HepG2 (cell line): ENCODE data around the gene DLAT. TPM values are rescaled to one million over a fixed set of nuclear protein-coding genes. Genes with fewer than 3 reads are reported as not detected.
A peak's percentile ranks its signal among the peaks of the same experiment; 100 is the strongest.

Experiments used
- BRD4 ChIP-seq: sonication (generic); formaldehyde crosslinking; IDR thresholded peaks from 2 replicates; pipeline ENCODE4 v1.4.0; 2020; ENCODE audit warnings: missing genetic modification reagents
- CREB1 ChIP-seq, 2 experiments: fragments of 450-650 bp in 1 of 2; IDR thresholded peaks; 2 replicates each; pipeline ENCODE4 v1.6.1; 2016 to 2017; ENCODE audit warnings: control low read depth in 1 of 2, mild to moderate bottlenecking in 1 of 2, missing compliant biosample characterization in 1 of 2, missing genetic modification characterization in 1 of 2
- DRAP1 ChIP-seq: IDR thresholded peaks from 2 replicates; pipeline ENCODE4 v1.6.1; 2016; ENCODE audit warnings: missing genetic modification reagents, missing compliant biosample characterization
- EEA1 ChIP-seq: sonication (generic); formaldehyde crosslinking; IDR thresholded peaks from 2 replicates; pipeline ENCODE4 v1.5.1; 2020; ENCODE audit warnings: mild to moderate bottlenecking, missing genetic modification reagents, borderline replicate concordance
- GRHL1 ChIP-seq: sonication (generic); formaldehyde crosslinking; conservative IDR thresholded peaks from 2 replicates; pipeline ENCODE4 v1.8.0; 2022; ENCODE audit warnings: missing genetic modification reagents
- HIVEP1 ChIP-seq: sonication (generic); formaldehyde crosslinking; IDR thresholded peaks from 2 replicates; pipeline ENCODE4 v1.4.0; 2020; ENCODE audit warnings: mild to moderate bottlenecking, missing genetic modification reagents
- IRF9 ChIP-seq: sonication (generic); formaldehyde crosslinking; IDR thresholded peaks from 2 replicates; pipeline ENCODE4 v1.8.0; 2022; ENCODE audit warnings: missing genetic modification reagents, mild to moderate bottlenecking, borderline replicate concordance
- PHF8 ChIP-seq: sonication (generic); formaldehyde crosslinking; IDR thresholded peaks from 2 replicates; pipeline ENCODE4 v1.5.0; 2020; ENCODE audit warnings: missing genetic modification reagents
- RAD21 ChIP-seq: fragments of 450-650 bp; formaldehyde crosslinking; IDR thresholded peaks from 2 replicates; pipeline ENCODE4 v1.5.0; 2020; ENCODE audit warnings: mild to moderate bottlenecking
- RELA ChIP-seq: sonication (generic); formaldehyde crosslinking; IDR thresholded peaks from 2 replicates; pipeline ENCODE4 v1.4.0; 2020; ENCODE audit warnings: missing genetic modification reagents
- SNRNP70 ChIP-seq: fragments of 200-400 bp; formaldehyde crosslinking; IDR thresholded peaks from 2 replicates; pipeline ENCODE4 v1.6.1; 2017; ENCODE audit warnings: mild to moderate bottlenecking, low read depth, low read length, moderate library complexity
- SRSF1 ChIP-seq: fragments of 200-400 bp; formaldehyde crosslinking; optimal IDR thresholded peaks from 2 replicates; pipeline ENCODE3; 2017; ENCODE audit warnings: mild to moderate bottlenecking, low read depth, low read length, moderate library complexity
- TIGD3 ChIP-seq: sonication (generic); formaldehyde crosslinking; IDR thresholded peaks from 2 replicates; pipeline ENCODE4 v1.5.1; 2020; ENCODE audit warnings: mild to moderate bottlenecking, missing genetic modification reagents, borderline replicate concordance
- ZNF276 ChIP-seq: sonication (generic); formaldehyde crosslinking; IDR thresholded peaks from 2 replicates; pipeline ENCODE4 v1.4.0; 2020; ENCODE audit warnings: mild to moderate bottlenecking, low read depth, missing genetic modification reagents
- ZNF30 ChIP-seq: sonication (generic); formaldehyde crosslinking; IDR thresholded peaks from 2 replicates; pipeline ENCODE4 v1.5.0; 2020; ENCODE audit warnings: mild to moderate bottlenecking, missing genetic modification reagents
- ZNF383 ChIP-seq: sonication (generic); formaldehyde crosslinking; IDR thresholded peaks from 2 replicates; pipeline ENCODE4 v1.4.0; 2020; ENCODE audit warnings: missing genetic modification reagents, mild to moderate bottlenecking, borderline replicate concordance
- ZNF543 ChIP-seq: sonication (generic); formaldehyde crosslinking; IDR thresholded peaks from 2 replicates; pipeline ENCODE4 v1.4.0; 2020; ENCODE audit warnings: mild to moderate bottlenecking, missing genetic modification reagents
- ZNF549 ChIP-seq: sonication (generic); formaldehyde crosslinking; IDR thresholded peaks from 2 replicates; pipeline ENCODE4 v1.5.0; 2020; ENCODE audit warnings: missing genetic modification reagents
- ZNF577 ChIP-seq: sonication (generic); formaldehyde crosslinking; IDR thresholded peaks from 2 replicates; pipeline ENCODE4 v1.4.0; 2020; ENCODE audit warnings: mild to moderate bottlenecking, low read depth, missing genetic modification reagents, borderline replicate concordance
- polyA plus RNA-seq, 8 experiments: library from polyadenylated mRNA; depleted of rRNA in 3 of 8; stranded (reverse) in 7 of 8; unstranded in 1 of 8; fragments of >200 nt; fragmentation: Illumina TruSeq in 4 of 8; extraction: Trizol in 4 of 8; gene quantifications; 2 replicates each; pipeline versions ENCODE4 v1.2.1 to v1.2.3, GENCODE V29; 2011 to 2016; ENCODE audit warnings: low read depth in 4 of 8, missing spikeins in 1 of 8, mixed read lengths in 1 of 8; ENCODE audit not compliant: insufficient read depth in 1 of 8
- total RNA-seq, 5 experiments: library from RNA; depleted of rRNA; stranded (reverse); fragments of >200 nt; fragmentation: Illumina TruSeq; extraction: Trizol; gene quantifications; 2 replicates each; pipeline ENCODE4 v1.2.3, GENCODE V29; 2016; ENCODE audit warnings: low read depth in 1 of 5
- TF ChIP-seq, protein P1 (sequence below): IDR thresholded peaks from 2 replicates; pipeline ENCODE4 v1.6.1; 2012; ENCODE audit warnings: low read depth, low read length, improper control_type of control experiment

The DLAT gene
- total and polyA plus RNA-seq, 2 of the 13 experiments (the other 11 are each of a cell fraction or from before 2014, with no cell fraction given) = 26.4 to 62.2 TPM

DNA sequence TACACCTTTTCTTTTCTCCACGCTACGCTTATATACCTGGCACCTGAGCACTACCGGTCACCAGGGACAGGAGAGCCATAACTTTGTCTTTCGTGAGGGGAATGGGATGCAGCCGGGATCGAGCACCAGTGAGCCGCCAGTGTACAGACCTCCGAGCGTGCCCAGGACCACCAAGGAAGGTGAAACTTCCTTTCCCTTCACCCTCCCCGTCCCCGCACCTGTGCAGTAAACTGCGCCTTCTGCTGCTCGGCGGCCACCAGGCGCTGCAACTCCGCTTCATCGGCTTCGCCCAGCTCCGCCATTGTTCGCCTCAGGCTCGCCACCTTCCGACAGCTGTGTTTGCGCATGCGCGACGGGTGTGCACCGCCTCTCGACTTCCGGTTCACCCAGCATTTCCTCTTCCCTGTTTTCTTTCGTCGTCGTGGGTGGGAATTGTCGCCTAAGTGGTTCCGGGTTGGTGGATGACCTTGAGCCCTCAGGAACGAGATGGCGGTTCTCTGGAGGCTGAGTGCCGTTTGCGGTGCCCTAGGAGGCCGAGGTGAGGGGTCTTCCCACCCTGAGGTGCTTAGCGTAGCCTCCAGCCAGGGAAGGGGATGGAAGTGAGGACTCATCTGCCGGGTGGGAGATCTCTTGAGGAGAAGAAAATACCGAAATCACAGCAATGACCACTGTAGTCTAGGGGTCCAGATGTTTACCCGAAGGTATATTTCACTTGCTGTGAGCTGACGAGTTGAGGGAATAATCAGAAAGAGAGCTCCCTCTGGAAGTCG lies 61.4 kb downstream of the DLAT start, which contains the start of the genes SDHD and TIMM8B (continued):
- no peak for TF ChIP-seq ZNF577
- peak; percentile 68 for TF ChIP-seq CREB1 (IDR thresholded peaks at IDR 0.05)
- peak; percentile 93 for TF ChIP-seq CREB1 (CRISPR knock-in tag; IDR thresholded peaks at IDR 0.05)
- TF ChIP-seq ZNF383 (CRISPR knock-in tag) = no peak
- TF ChIP-seq TIGD3 = no peak
- no peak for TF ChIP-seq SNRNP70
- TF ChIP-seq GRHL1 (CRISPR knock-in tag) = no peak
- 0 out of 2 replicates have a peak, but pooled peaks have one; percentile 34 for TF ChIP-seq RELA (CRISPR knock-in tag)
- no peak; the same call in 1 of the 2 replicates for TF ChIP-seq ZNF543 (CRISPR knock-in tag)
- TF ChIP-seq IRF9 (CRISPR knock-in tag) = peak; percentile 87
- no peak for TF ChIP-seq ZNF549 (CRISPR knock-in tag)
- TF ChIP-seq, protein P1, sequence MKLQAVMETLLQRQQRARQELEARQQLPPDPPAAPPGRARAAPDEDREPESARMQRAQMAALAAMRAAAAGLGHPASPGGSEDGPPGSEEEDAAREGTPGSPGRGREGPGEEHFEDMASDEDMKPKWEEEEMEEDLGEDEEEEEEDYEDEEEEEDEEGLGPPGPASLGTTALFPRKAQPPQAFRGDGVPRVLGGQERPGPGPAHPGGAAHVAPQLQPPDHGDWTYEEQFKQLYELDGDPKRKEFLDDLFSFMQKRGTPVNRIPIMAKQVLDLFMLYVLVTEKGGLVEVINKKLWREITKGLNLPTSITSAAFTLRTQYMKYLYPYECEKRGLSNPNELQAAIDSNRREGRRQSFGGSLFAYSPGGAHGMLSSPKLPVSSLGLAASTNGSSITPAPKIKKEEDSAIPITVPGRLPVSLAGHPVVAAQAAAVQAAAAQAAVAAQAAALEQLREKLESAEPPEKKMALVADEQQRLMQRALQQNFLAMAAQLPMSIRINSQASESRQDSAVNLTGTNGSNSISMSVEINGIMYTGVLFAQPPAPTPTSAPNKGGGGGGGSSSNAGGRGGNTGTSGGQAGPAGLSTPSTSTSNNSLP = no peak
- TF ChIP-seq HIVEP1 (CRISPR knock-in tag) = peak; percentile 40; the same call in 1 of the 2 replicates
- TF ChIP-seq RAD21 (CRISPR knock-in tag) = peak; percentile 52
- TF ChIP-seq EEA1 (CRISPR knock-in tag) = 0 out of 2 replicates have a peak, but pooled peaks have one; percentile 23
- TF ChIP-seq BRD4 (CRISPR knock-in tag) = peak; percentile 93
- peak; percentile 68 for TF ChIP-seq SRSF1
- TF ChIP-seq PHF8 = peak; percentile 92
- TF ChIP-seq ZNF30 (CRISPR knock-in tag) = no peak
- peak; percentile 82 for TF ChIP-seq DRAP1
- TF ChIP-seq ZNF276 = no peak
